ENCODE data around the gene PHF5A.
A peak's percentile ranks its signal among the peaks of the same experiment; 100 is the strongest.

The PHF5A gene

GRCh38 chr22:41468381-41469217, at the start of gene PHF5A, which contains the start of gene ACO2:
TSS of gene PHF5A (minus strand) at chr22:41468692. CDS start at chr22:41468653, 39 bp downstream.
TSS of gene ACO2 (plus strand) at chr22:41469117. CDS start at chr22:41469147, 30 bp downstream.
- TF ChIP-seq CTCF (conservative IDR thresholded peaks at IDR 0.05; ENCODE audit: low read depth) = no peak
- CTCF ChIA-PET = interaction anchor here (0.5 to 0.8 kb wide), 2 partner anchors 19 to 101 kb away, joined by 3 read pairs; no protein-coding TSS in a partner anchor
- peak; percentile 94 for DNase-seq (ENCODE audit: low spot score)
- POLR2A ChIA-PET (ENCODE audit: low non-redundant PET) = interaction anchor here (0.6 to 1.3 kb wide), 5 partner anchors 15 to 24 kb away, joined by 3 to 5 read pairs (median 3); partner anchors contain the start of gene TOB2
- H3K27ac ChIP-seq = peak within 1 kb of the TSS; percentile 89

- no peak for DNase-seq (ENCODE audit: low spot score)
- ChIA-PET CTCF (interaction anchor here (0.5 to 2.6 kb wide), 7 partner anchors 39 to 234 kb away, joined by 3 to 22 read pairs (median 4); no protein-coding TSS in a partner anchor), POLR2A (ENCODE audit: low non-redundant PET) (no interaction called here)
- TF ChIP-seq CTCF (conservative IDR thresholded peaks at IDR 0.05; ENCODE audit: low read depth) = peak; percentile 50; the same call in 1 of the 2 replicates
- H3K27ac ChIP-seq = peak overlapping the region; percentile 79
Measured at GRCh38 chr22:41518048-41518347, 49.5 kb upstream of the PHF5A start.

- CTCF ChIA-PET = interaction anchor here (0.5 to 2.6 kb wide), 7 partner anchors 69 to 233 kb away, joined by 3 to 22 read pairs (median 3); no protein-coding TSS in a partner anchor
- DNase-seq (ENCODE audit: low spot score) = peak; percentile 52
- POLR2A ChIA-PET (ENCODE audit: low non-redundant PET) = interaction anchor here (0.9 kb wide), 1 partner anchor 71 kb away, joined by 3 read pairs; the partner anchor contains the start of gene TOB2
- peak overlapping the region; percentile 79 for H3K27ac ChIP-seq
- peak; percentile 86 for TF ChIP-seq CTCF (conservative IDR thresholded peaks at IDR 0.05; ENCODE audit: low read depth)
Measured at GRCh38 chr22:41517172-41518047, 48.9 kb upstream of the PHF5A start.

- ChIA-PET POLR2A (ENCODE audit: low non-redundant PET) (no interaction called here), CTCF (interaction anchor here (0.6 to 2.6 kb wide), 2 partner anchors 113 to 127 kb away, joined by 4 to 22 read pairs; no protein-coding TSS in a partner anchor)
- no peak for DNase-seq (ENCODE audit: low spot score)
- no peak for TF ChIP-seq CTCF (conservative IDR thresholded peaks at IDR 0.05; ENCODE audit: low read depth)
- peak overlapping the region; percentile 79 for H3K27ac ChIP-seq
Measured at GRCh38 chr22:41516462-41516861, 48.0 kb upstream of the PHF5A start.

- TF ChIP-seq CTCF (conservative IDR thresholded peaks at IDR 0.05; ENCODE audit: low read depth) = no peak
- CTCF ChIA-PET = interaction anchor here (0.6 kb wide), 1 partner anchor 91 kb away, joined by 4 read pairs; no protein-coding TSS in a partner anchor
- peak overlapping the region; percentile 79 for H3K27ac ChIP-seq
- DNase-seq (ENCODE audit: low spot score) = no peak
- POLR2A ChIA-PET (ENCODE audit: low non-redundant PET) = no interaction called here
Measured at GRCh38 chr22:41513391-41513790, 44.9 kb upstream of the PHF5A start.

All from RWPE1 (cell line).